ENCODE measurements around the gene C17orf107.

- TF ChIP-seq CTCF (IDR thresholded peaks at IDR 0.05; ENCODE audit: poor library complexity), result no peak
- no peak for TF ChIP-seq EZH2phosphoT487 (IDR thresholded peaks at IDR 0.05; ENCODE audit: low read depth, severe bottlenecking, unreplicated experiment)
These were observed 5.4 kb upstream of the C17orf107 start for GRCh38 chr17:4893721-4894560.

All from hepatocyte (in vitro differentiated cells).